ENCODE measurements around the gene MKKS. TPM values are rescaled to one million over a fixed set of nuclear protein-coding genes. Genes with fewer than 3 reads are reported as not detected.

MKKS gene
- total and polyA plus RNA-seq, 10 of the 15 experiments (the other 5 are each of a cell fraction or from before 2014, with no cell fraction given), result 4.3 to 17.9 (median 7.7) TPM

DNA sequence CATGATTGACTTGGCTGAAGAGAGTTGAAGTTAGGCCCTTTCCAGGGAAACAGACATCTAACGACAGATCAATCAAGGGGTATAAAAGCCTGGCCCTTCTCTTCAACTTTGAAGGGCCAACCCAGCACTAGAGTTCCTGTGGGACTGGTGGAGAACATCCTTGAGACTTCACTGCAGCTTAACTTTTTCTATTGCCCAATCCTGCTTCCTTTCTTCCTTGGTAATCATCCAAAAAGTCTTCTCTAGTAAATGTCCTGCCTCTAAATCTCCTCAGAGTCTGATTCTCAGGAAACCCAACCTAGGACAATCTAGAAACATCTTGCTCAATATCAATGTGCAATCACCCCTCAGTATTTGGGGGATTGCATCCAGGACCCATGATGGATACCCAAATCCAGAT, 1.9 kb downstream of the MKKS start:
- no peak overlapping the region for H2AFZ ChIP-seq (ENCODE audit: control insufficient read depth, low read depth, low read length)
- in situ Hi-C loops (cut with MboI), result no loop called here
- no peaks in the 10 kb centered on the region for H3K9me3 ChIP-seq (replicated peaks; ENCODE audit: control insufficient read depth, insufficient read depth, low read length)
- intact Hi-C loops (cut with micrococcal nuclease; ENCODE audit: unreplicated experiment), result loop anchor here (5.0 to 10.0 kb wide), 4 partner anchors 80 to 1103 kb away; no protein-coding TSS in a partner anchor
- TF ChIP-seq, protein P1, sequence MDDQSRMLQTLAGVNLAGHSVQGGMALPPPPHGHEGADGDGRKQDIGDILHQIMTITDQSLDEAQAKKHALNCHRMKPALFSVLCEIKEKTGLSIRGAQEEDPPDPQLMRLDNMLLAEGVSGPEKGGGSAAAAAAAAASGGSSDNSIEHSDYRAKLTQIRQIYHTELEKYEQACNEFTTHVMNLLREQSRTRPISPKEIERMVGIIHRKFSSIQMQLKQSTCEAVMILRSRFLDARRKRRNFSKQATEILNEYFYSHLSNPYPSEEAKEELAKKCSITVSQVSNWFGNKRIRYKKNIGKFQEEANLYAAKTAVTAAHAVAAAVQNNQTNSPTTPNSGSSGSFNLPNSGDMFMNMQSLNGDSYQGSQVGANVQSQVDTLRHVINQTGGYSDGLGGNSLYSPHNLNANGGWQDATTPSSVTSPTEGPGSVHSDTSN (IDR thresholded peaks at IDR 0.05; ENCODE audit: insufficient replicate concordance, low read depth, low read length), result no peak
- no peak for TF ChIP-seq SP1 (IDR thresholded peaks at IDR 0.05; ENCODE audit: low read depth, low read length)
- TF ChIP-seq ZNF217 (IDR thresholded peaks at IDR 0.05), result no peak
- TF ChIP-seq NFYB (IDR thresholded peaks at IDR 0.05; ENCODE audit: insufficient read depth, low read depth, low read length), result no peak
- TF ChIP-seq TCF3 (IDR thresholded peaks at IDR 0.05; ENCODE audit: borderline replicate concordance, insufficient read depth, low read depth, low read length), result no peak
- TF ChIP-seq HCFC1 (IDR thresholded peaks at IDR 0.05; ENCODE audit: low read length), result no peak
- TF ChIP-seq, protein P2, sequence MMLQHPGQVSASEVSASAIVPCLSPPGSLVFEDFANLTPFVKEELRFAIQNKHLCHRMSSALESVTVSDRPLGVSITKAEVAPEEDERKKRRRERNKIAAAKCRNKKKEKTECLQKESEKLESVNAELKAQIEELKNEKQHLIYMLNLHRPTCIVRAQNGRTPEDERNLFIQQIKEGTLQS (IDR thresholded peaks at IDR 0.05; ENCODE audit: borderline replicate concordance, extremely low read depth, low read depth, low read length), result no peak
- 100% methylated on average over 1 of the region's 1 CpG for WGBS (ENCODE audit: insufficient coverage, insufficient replicate concordance, low lambda C conversion rate, missing lambda C conversion rate)
- no peaks in the 10 kb centered on the region for H3K27me3 ChIP-seq (replicated peaks in 1 of 2; ENCODE audit: control insufficient read depth in 2 of 2, insufficient read depth in 2 of 2, low read length in 1 of 2)
- ChIA-PET CTCF (no interaction called here), SMC1A (ENCODE audit: uncharacterized antibody, unreplicated experiment) (interaction anchor here (1.0 to 7.3 kb wide), 8 partner anchors 19 to 115 kb away, joined by 3 to 60 read pairs (median 4); no protein-coding TSS in a partner anchor), POLR2A (no interaction called here), RAD21 (ENCODE audit: unreplicated experiment) (interaction anchor here (0.9 kb wide), 1 partner anchor 21 kb away, joined by 3 read pairs; no protein-coding TSS in a partner anchor)
- no peak overlapping the region for H3K27ac ChIP-seq (ENCODE audit: control insufficient read depth, insufficient read depth)
- TSS peak; percentile 47 for BruUV-seq (replicated peaks)
- FAIRE-seq, result no peak
- DNase-seq (ENCODE audit: low read depth, low spot score), result no peak
- H3K4me2 ChIP-seq (ENCODE audit: control insufficient read depth, insufficient read depth), result peak overlapping the region; percentile 51
- no peaks in the 10 kb centered on the region for H4K20me1 ChIP-seq (ENCODE audit: control insufficient read depth, insufficient read depth)
- no peak overlapping the region for H3K9ac ChIP-seq (ENCODE audit: control insufficient read depth, insufficient read depth, low read length)
- H3K4me3 ChIP-seq, result no peak overlapping the region
- peaks cover 20% of the 10 kb centered on the region for H3K4me1 ChIP-seq (ENCODE audit: control insufficient read depth, insufficient read depth, low read length)
- H3K79me2 ChIP-seq (ENCODE audit: control insufficient read depth, insufficient read depth, low read length), result peaks cover 31% of the 10 kb centered on the region
- no peaks in the 10 kb centered on the region for H3K36me3 ChIP-seq (ENCODE audit: control insufficient read depth in 2 of 2, insufficient read depth in 2 of 2, low read length in 1 of 2)
- ATAC-seq, result no peak

Data from GM12878 (cell line).